ENCODE results near the gene ADAM30.

DNA sequence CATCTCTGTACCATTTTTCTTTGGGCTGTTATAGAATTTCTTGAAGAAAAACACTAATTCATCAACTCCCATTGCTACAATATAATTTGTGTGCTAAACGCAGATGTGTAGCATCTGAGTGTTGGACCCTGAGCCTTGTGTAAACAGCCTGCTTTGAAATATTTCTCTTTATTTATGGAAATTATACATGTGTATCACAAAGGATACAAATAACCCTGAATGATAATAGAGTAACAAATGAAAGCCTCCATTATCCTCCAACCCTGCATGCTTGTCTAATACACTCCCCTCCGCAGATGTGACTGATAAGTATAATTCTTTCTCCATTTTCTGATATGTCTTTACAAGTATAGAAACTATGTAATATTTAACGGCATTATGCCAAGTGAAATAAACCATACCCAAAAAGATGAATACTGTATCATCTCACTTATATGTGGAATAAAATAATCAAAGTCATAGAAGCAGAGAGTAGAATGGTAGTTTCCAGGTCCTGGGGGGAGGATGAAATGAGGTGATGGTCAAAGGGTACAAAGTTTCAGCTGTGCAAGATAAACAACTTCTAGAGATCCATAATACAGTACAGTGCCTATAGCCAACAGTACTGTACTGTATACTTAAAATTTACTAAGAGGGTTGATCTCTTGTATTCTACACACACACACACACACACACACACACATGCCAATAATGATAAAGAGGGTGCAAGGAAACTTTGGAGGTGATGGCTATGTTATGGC, 2.8 kb upstream of the ADAM30 start:
- no peak for TF ChIP-seq CTCF (IDR thresholded peaks at IDR 0.05; ENCODE audit: low read depth, low read length)
- TF ChIP-seq MAX (IDR thresholded peaks at IDR 0.05; ENCODE audit: low read depth, low read length), result no peak

All from NB4 (cell line).